NCI-H748 treated with DMSO at 0.1 percent for 48 hours (cell line): Measurements from ENCODE around the gene EDIL3.
A peak's percentile ranks its signal among the peaks of the same experiment; 100 is the strongest.

Experiments used
- DNase-seq: peaks from one replicate; lab custom pipeline; 2025; lab: John Stamatoyannopoulos, UW

The EDIL3 gene

GRCh38 chr5:84384604-84385575 is at the start of gene EDIL3:
Gene EDIL3, minus strand, starts transcription at chr5:84384880. Its CDS starts 506 bp downstream, at chr5:84384374.
- DNase-seq = peak; percentile 63

GRCh38 chr5:84433461-84433860 is 48.8 kb upstream of the EDIL3 start:
- no peak for DNase-seq

- no peak for DNase-seq
Measured at GRCh38 chr5:84430863-84431663, 46.4 kb upstream of the EDIL3 start.

GRCh38 chr5:84430079-84430478 is 45.4 kb upstream of the EDIL3 start:
- DNase-seq = no peak

GRCh38 chr5:84425365-84425881 is 40.7 kb upstream of the EDIL3 start:
- no peak for DNase-seq

- DNase-seq = no peak
Measured at GRCh38 chr5:84419742-84420141, 35.1 kb upstream of the EDIL3 start.

GRCh38 chr5:84411832-84412605 is 27.3 kb upstream of the EDIL3 start:
- no peak for DNase-seq

- no peak for DNase-seq
Measured at GRCh38 chr5:84406111-84406510, 21.4 kb upstream of the EDIL3 start.

- DNase-seq = no peak
Measured at GRCh38 chr5:84403773-84404172, 19.1 kb upstream of the EDIL3 start.

- DNase-seq = no peak
Measured at GRCh38 chr5:84397385-84397784, 12.7 kb upstream of the EDIL3 start.

GRCh38 chr5:84393969-84394368 is 9.3 kb upstream of the EDIL3 start:
- DNase-seq = no peak

- DNase-seq = no peak
Measured at GRCh38 chr5:84392836-84393235, 8.2 kb upstream of the EDIL3 start.

- DNase-seq = no peak
Measured at GRCh38 chr5:84385705-84386104, 1.0 kb upstream of the EDIL3 start.

GRCh38 chr5:84383816-84384603 is 670 bp downstream of the EDIL3 start:
- peak; percentile 31 for DNase-seq

- no peak for DNase-seq
Measured at GRCh38 chr5:84383296-84383815, 1.3 kb downstream of the EDIL3 start.

GRCh38 chr5:84382363-84383295 is 2.1 kb downstream of the EDIL3 start:
- peak; percentile 78 for DNase-seq

- peak; percentile 26 for DNase-seq
Measured at GRCh38 chr5:84381502-84382362, 2.9 kb downstream of the EDIL3 start.

- no peak for DNase-seq
Measured at GRCh38 chr5:84379749-84380148, 4.9 kb downstream of the EDIL3 start.

GRCh38 chr5:84378961-84379360 is 5.7 kb downstream of the EDIL3 start:
- no peak for DNase-seq
